GM23338 (cell line): ENCODE data around the gene C2orf92. TPM values are rescaled to one million over a fixed set of nuclear protein-coding genes. Genes with fewer than 3 reads are reported as not detected.

Experiments used
- ATAC-seq: fragments of 200-7000 bp; cut with Tn5 transposase; 3 replicates; pipeline ENCODE4 v1.9.1; 2020
- DNase-seq: peaks from one replicate; pipeline ENCODE4 v3.0.0-alpha.2; 2015; ENCODE audit warnings: low spot score
- H2AFZ ChIP-seq: fragments of 200-600 bp; sonication (generic); 2 replicates; pipeline ENCODE4 v1.8.0; 2016; ENCODE audit warnings: antibody characterized with exemption, mild to moderate bottlenecking, moderate library complexity
- H3F3A ChIP-seq: fragments of 200-600 bp; sonication (generic); replicated peaks from 2 replicates; pipeline ENCODE4 v1.8.0; 2017; ENCODE audit warnings: antibody characterized with exemption, mixed run types, low read depth
- H3K27ac ChIP-seq: fragments of 200-600 bp; sonication (generic); 2 replicates; pipeline ENCODE4 v1.6.1; 2016; ENCODE audit warnings: low read depth
- H3K27me3 ChIP-seq: fragments of 200-600 bp; sonication (generic); 2 replicates; pipeline ENCODE4 v1.8.0; 2016; ENCODE audit warnings: mild to moderate bottlenecking, mixed run types, moderate library complexity; ENCODE audit not compliant: insufficient read depth
- H3K36me3 ChIP-seq: fragments of 200-600 bp; sonication (generic); 2 replicates; pipeline ENCODE4 v1.8.0; 2016; ENCODE audit warnings: mild to moderate bottlenecking; ENCODE audit not compliant: insufficient read depth
- H3K4me1 ChIP-seq: fragments of 200-600 bp; sonication (generic); 2 replicates; pipeline ENCODE4 v1.8.0; 2016; ENCODE audit warnings: mild to moderate bottlenecking, moderate library complexity; ENCODE audit not compliant: insufficient read depth
- H3K4me2 ChIP-seq: fragments of 200-600 bp; sonication (generic); 2 replicates; pipeline ENCODE4 v1.7.1; 2017; ENCODE audit warnings: mixed run types
- H3K4me3 ChIP-seq: fragments of 200-600 bp; sonication (generic); 2 replicates; pipeline ENCODE4 v1.6.1; 2016; ENCODE audit warnings: mixed run types
- H3K79me2 ChIP-seq: fragments of 200-600 bp; sonication (generic); replicated peaks from 2 replicates; pipeline ENCODE4 v1.8.0; 2017; ENCODE audit warnings: mild to moderate bottlenecking; ENCODE audit not compliant: insufficient read depth
- H3K9me2 ChIP-seq: fragments of 200-600 bp; sonication (generic); 2 replicates; pipeline ENCODE4 v1.8.0; 2017; ENCODE audit not compliant: insufficient read depth
- H4K20me1 ChIP-seq: fragments of 200-600 bp; sonication (generic); replicated peaks from 2 replicates; pipeline ENCODE4 v1.8.0; 2017; ENCODE audit warnings: mild to moderate bottlenecking; ENCODE audit not compliant: insufficient read depth
- H3K27ac Mint-ChIP-seq: 2 replicates; pipeline ENCODE4 v1.8.0; 2020; ENCODE audit warnings: inconsistent platforms, mild to moderate bottlenecking, moderate library complexity, mixed read lengths
- H3K27me3 Mint-ChIP-seq: 3 replicates; pipeline ENCODE4 v1.8.0; 2022; ENCODE audit warnings: low read depth, mild to moderate bottlenecking, moderate library complexity, mixed read lengths, inconsistent platforms; ENCODE audit not compliant: insufficient read depth, poor library complexity
- H3K36me3 Mint-ChIP-seq: 3 replicates; pipeline ENCODE4 v1.8.0; 2021; ENCODE audit warnings: low read depth, mild to moderate bottlenecking, inconsistent platforms, moderate library complexity, mixed read lengths
- H3K4me1 Mint-ChIP-seq: 3 replicates; pipeline ENCODE4 v1.8.0; 2020; ENCODE audit warnings: mild to moderate bottlenecking, inconsistent platforms, mixed read lengths
- H3K4me3 Mint-ChIP-seq: 3 replicates; pipeline ENCODE4 v1.8.0; 2021; ENCODE audit warnings: moderate library complexity, mild to moderate bottlenecking, inconsistent platforms, mixed read lengths
- H3K9me3 Mint-ChIP-seq: 3 replicates; pipeline ENCODE4 v1.8.0; 2020; ENCODE audit warnings: moderate library complexity, mild to moderate bottlenecking, inconsistent platforms, mixed read lengths
- CREB1 ChIP-seq: fragments of 250-450 bp; sonication (Bioruptor Pico); IDR thresholded peaks from 2 replicates; pipeline ENCODE4 v1.5.0; 2020; ENCODE audit warnings: low read depth, mild to moderate bottlenecking, moderate library complexity
- JUNB ChIP-seq: IDR thresholded peaks from one replicate; pipeline ENCODE4 v1.6.1; 2016; ENCODE audit warnings: antibody characterized with exemption; ENCODE audit not compliant: unreplicated experiment
- REST ChIP-seq: IDR thresholded peaks from one replicate; pipeline ENCODE4 v1.6.1; 2018; ENCODE audit warnings: antibody characterized with exemption; ENCODE audit not compliant: unreplicated experiment
- ZNF331 ChIP-seq: fragments of 250-450 bp; sonication (Bioruptor Pico); IDR thresholded peaks from 2 replicates; pipeline ENCODE4 v1.5.0; 2020; ENCODE audit warnings: low read depth, mild to moderate bottlenecking, moderate library complexity
- polyA plus RNA-seq: library from polyadenylated mRNA; unstranded; fragments of >200 nt; fragmentation: Nextera tagmentation; extraction: Ambion mirVana; gene quantifications from 2 replicates; pipeline ENCODE4 v1.2.1, GENCODE V29; 2016
- total RNA-seq: library from RNA; depleted of rRNA; stranded (reverse); fragments of >200 nt; shearing (Covaris generic); gene quantifications from 2 replicates; pipeline ENCODE4 v1.2.3, GENCODE V29; 2014

The C2orf92 gene
- total and polyA plus RNA-seq, 2 experiments from 2014 or later = 1.7 to 2.6 TPM

GRCh38 chr2:97747285-97747684 lies 77.8 kb downstream of the C2orf92 start:
- Mint-ChIP-seq H3K27me3 (peaks cover 12% of the 10 kb centered on the region), H3K9me3 (no peaks in the 10 kb centered on the region), H3K4me3 (no peak overlapping the region), H3K27ac (no peak overlapping the region), H3K36me3 (peaks cover 6% of the 10 kb centered on the region; the same call in 1 of the 3 replicates), H3K4me1 (peaks cover 21% of the 10 kb centered on the region)
- no peak overlapping the region for H3K4me2 ChIP-seq
- no peak overlapping the region for H2AFZ ChIP-seq
- ATAC-seq (no peak), DNase-seq (no peak)
- no peak overlapping the region for H3K4me3 ChIP-seq
- TF ChIP-seq JUNB = no peak
- no peak for TF ChIP-seq REST
- H3K9me2 ChIP-seq = 0 out of 2 replicates have a peak, but pooled peaks cover 1% of the 10 kb centered on the region
- no peaks in the 10 kb centered on the region for H4K20me1 ChIP-seq
- no peaks in the 10 kb centered on the region for H3F3A ChIP-seq
- no peaks in the 10 kb centered on the region for H3K79me2 ChIP-seq
- H3K27me3 ChIP-seq = no peaks in the 10 kb centered on the region
- peaks cover 10% of the 10 kb centered on the region; the same call in 1 of the 2 replicates for H3K4me1 ChIP-seq
- H3K27ac ChIP-seq = no peak overlapping the region
- H3K36me3 ChIP-seq = no peaks in the 10 kb centered on the region

GRCh38 chr2:97747716-97748115 lies 78.2 kb downstream of the C2orf92 start:
- Mint-ChIP-seq H3K4me3 (no peak overlapping the region), H3K4me1 (peaks cover 24% of the 10 kb centered on the region), H3K9me3 (no peaks in the 10 kb centered on the region), H3K27ac (no peak overlapping the region), H3K36me3 (peaks cover 6% of the 10 kb centered on the region; the same call in 1 of the 3 replicates), H3K27me3 (peaks cover 11% of the 10 kb centered on the region)
- Histone ChIP-seq H3K27ac (no peak overlapping the region), H2AFZ (no peak overlapping the region), H3K4me2 (no peak overlapping the region), H4K20me1 (no peaks in the 10 kb centered on the region), H3F3A (no peaks in the 10 kb centered on the region), H3K79me2 (no peaks in the 10 kb centered on the region), H3K36me3 (no peaks in the 10 kb centered on the region), H3K4me3 (no peak overlapping the region), H3K4me1 (peaks cover 13% of the 10 kb centered on the region; the same call in 1 of the 2 replicates), H3K9me2 (no peaks in the 10 kb centered on the region), H3K27me3 (no peaks in the 10 kb centered on the region)
- DNase-seq (no peak), ATAC-seq (no peak)
- no peak for TF ChIP-seq CREB1 (CRISPR knock-in tag)
- TF ChIP-seq ZNF331 = no peak
- no peak for TF ChIP-seq REST
